Stimulated activated naive CD8-positive, alpha-beta T cell treated with anti-CD3 and anti-CD28 coated beads, Interleukin-15, amount 100 ng/mL, for 72 hours (primary cell): ENCODE measurements around the gene SCN4A.
A peak's percentile ranks its signal among the peaks of the same experiment; 100 is the strongest.

Source experiments
- ATAC-seq: fragments of 150-1000 bp; cut with Tn5 transposase; 2 replicates; pipeline ENCODE4 v1.10.0; 2021; ENCODE audit warnings: mild to moderate bottlenecking, moderate library complexity
- DNase-seq, 2 donors: peaks; one replicate each; pipeline ENCODE4 v3.0.0; 2021 to 2022
- H3K27ac Mint-ChIP-seq, 2 donors: one replicate each; pipeline ENCODE4 v1.8.0; 2022; ENCODE audit warnings: mild to moderate bottlenecking in 2 of 2, mixed read lengths in 2 of 2, moderate library complexity in 2 of 2
- H3K27me3 Mint-ChIP-seq: one replicate; pipeline ENCODE4 v1.8.0; 2022; ENCODE audit warnings: mixed read lengths
- H3K4me1 Mint-ChIP-seq: one replicate; pipeline ENCODE4 v1.8.0; 2022; ENCODE audit warnings: mild to moderate bottlenecking, mixed read lengths
- H3K4me3 Mint-ChIP-seq, 2 donors: one replicate each; pipeline ENCODE4 v1.8.0; 2022; ENCODE audit warnings: mild to moderate bottlenecking in 2 of 2, mixed read lengths in 2 of 2, moderate library complexity in 1 of 2
- H3K9me3 Mint-ChIP-seq, 2 donors: one replicate each; pipeline ENCODE4 v1.8.0; 2022; ENCODE audit warnings: mixed read lengths in 2 of 2

The SCN4A gene

DNA sequence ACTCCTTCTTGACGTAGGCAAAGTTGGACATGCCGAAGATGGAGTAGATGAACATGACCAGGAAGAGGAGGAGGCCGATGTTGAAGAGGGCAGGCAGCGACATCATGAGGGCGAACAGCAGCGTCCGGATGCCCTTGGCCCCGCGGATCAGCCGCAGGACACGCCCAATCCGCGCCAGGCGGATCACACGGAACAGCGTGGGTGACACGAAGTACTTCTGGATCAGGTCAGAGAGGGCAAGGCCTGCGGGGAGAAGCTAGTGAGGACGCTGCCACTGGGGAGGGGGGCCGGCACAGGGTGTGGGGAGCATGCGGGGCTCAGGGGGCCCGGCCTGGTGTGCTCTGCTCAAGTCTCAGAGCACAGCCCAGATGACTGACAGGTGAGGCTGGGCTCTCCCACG, 31.0 kb downstream of the SCN4A start:
- Mint-ChIP-seq H3K27ac (no peak overlapping the region), H3K4me1 (peaks cover 27% of the 10 kb centered on the region), H3K4me3 (no peak overlapping the region), H3K27me3 (no peaks in the 10 kb centered on the region), H3K9me3 (no peaks in the 10 kb centered on the region)
- ATAC-seq = no peak
- no peak for DNase-seq

DNA sequence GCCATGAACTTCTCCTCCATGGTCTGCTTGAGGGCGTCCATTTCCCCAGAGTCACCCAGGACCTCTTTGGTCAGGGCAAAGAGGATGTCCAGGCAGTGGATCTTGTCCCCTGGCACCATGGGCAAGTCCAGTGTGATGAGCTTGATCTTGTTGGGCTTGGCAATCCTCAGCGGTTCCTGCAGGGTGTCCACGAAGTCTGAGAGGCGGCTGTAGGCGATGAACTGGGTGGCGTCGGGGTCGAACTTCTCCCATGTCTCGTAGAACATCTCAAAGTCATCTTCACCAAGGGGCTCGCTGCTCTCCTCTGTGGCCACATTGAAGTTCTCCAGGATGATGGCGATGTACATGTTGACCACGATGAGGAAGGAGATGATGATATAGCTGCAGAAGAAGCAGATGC, 31.6 kb downstream of the SCN4A start:
- Mint-ChIP-seq H3K4me1 (peaks cover 21% of the 10 kb centered on the region), H3K4me3 (no peak overlapping the region), H3K27ac (no peak overlapping the region), H3K9me3 (no peaks in the 10 kb centered on the region), H3K27me3 (no peaks in the 10 kb centered on the region)
- ATAC-seq = no peak
- DNase-seq = no peak

DNA sequence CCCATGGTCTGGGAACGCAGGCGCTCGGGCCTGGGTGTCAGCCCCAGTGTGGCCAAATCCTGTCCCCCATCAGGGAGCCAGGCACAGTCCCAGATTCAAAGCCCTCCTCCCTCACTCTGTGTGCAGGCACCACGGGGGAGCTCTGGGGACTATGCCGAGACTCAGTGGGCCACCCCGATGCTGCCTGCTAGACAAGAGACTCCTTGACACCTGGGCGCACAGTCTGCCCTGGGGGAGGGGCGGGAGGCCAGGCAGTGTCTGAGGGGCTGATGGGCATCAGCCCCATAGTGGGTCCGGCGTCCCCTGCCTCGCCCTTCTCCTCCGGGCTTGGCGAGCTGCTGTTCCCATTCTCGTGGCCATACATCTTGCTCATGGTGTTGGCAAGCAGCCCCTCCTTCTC, 32.1 kb downstream of the SCN4A start:
- DNase-seq (no peak), ATAC-seq (peak; percentile 22)
- Mint-ChIP-seq H3K9me3 (no peaks in the 10 kb centered on the region), H3K27ac (no peak overlapping the region), H3K4me1 (peaks cover 16% of the 10 kb centered on the region), H3K27me3 (no peaks in the 10 kb centered on the region), H3K4me3 (no peak overlapping the region)

DNA sequence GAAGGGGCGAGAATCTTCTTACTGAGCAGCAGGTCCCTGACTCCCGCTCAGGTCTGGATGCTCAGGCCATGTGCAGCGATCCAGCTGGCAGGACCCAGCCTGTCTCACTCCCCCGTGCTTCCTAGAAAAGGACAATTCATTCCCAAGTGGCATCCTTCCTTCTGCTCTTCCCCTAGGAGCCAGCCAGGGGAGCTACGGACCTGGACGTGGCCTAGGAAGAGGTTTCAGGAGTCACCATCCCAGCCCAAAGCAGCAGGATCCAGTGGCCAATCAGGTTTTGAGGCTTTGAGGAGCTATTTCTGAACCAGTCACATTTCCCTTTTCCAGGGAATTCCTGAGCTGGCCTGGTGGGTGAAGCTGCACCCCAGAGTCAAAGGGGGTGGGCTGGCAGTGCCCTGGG, 32.8 kb downstream of the SCN4A start:
- no peak overlapping the region for H3K27ac Mint-ChIP-seq
- no peaks in the 10 kb centered on the region for H3K9me3 Mint-ChIP-seq
- H3K27me3 Mint-ChIP-seq = no peaks in the 10 kb centered on the region
- peaks cover 9% of the 10 kb centered on the region for H3K4me1 Mint-ChIP-seq
- H3K4me3 Mint-ChIP-seq = no peak overlapping the region
- ATAC-seq = no peak
- no peak for DNase-seq

DNA sequence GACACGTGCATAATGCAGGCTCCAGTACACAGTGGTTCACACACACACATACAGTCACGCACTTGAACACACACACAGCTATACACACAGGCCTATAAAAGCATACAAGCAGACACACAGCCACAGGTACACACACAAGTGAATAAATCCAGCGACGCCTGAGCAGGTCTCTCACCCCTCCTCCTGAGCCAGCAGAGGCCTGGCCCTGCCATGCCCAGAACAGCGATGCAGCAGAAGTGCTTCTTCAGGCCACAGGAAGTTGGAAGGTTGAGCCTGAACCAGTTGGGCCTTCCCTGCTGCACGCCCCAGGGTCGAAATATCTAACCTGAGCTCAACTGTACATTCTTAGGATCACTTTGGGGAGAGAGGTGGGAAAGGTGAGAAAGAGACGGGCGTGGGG, 33.3 kb downstream of the SCN4A start:
- ATAC-seq = no peak

DNA sequence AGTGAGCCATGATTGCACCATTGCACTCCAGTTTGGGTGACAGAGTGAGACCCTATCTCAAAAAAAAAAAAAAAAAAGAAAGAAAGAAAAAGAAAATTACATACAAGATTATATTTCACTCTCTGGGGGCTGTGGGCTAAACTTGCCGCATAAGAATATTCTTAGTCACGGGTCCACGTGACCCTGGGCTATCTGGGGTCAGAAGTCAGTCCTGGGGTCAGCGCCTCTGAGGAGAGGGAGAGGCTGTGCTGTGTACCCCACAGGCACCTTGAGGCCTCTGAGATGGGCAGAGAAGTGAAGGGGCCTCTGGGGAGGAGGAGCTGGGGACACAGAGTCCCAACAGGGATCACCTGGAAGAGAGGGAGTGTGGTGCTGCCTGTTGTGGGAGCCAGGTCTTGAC, 34.8 kb downstream of the SCN4A start:
- Mint-ChIP-seq H3K27ac (peak overlapping the region in 1 of 2 donors; percentile 10), H3K4me1 (peaks cover 13% of the 10 kb centered on the region), H3K27me3 (no peaks in the 10 kb centered on the region), H3K4me3 (no peak overlapping the region), H3K9me3 (no peaks in the 10 kb centered on the region)
- ATAC-seq (no peak), DNase-seq (no peak)

More for the DNA sequence above, 33.3 kb downstream of the SCN4A start:
- H3K4me1 Mint-ChIP-seq = peaks cover 8% of the 10 kb centered on the region
- no peak for DNase-seq
- H3K9me3 Mint-ChIP-seq = no peaks in the 10 kb centered on the region
- H3K27me3 Mint-ChIP-seq = no peaks in the 10 kb centered on the region
- peak overlapping the region in 1 of 2 donors; percentile 16 for H3K27ac Mint-ChIP-seq
- no peak overlapping the region for H3K4me3 Mint-ChIP-seq

DNA sequence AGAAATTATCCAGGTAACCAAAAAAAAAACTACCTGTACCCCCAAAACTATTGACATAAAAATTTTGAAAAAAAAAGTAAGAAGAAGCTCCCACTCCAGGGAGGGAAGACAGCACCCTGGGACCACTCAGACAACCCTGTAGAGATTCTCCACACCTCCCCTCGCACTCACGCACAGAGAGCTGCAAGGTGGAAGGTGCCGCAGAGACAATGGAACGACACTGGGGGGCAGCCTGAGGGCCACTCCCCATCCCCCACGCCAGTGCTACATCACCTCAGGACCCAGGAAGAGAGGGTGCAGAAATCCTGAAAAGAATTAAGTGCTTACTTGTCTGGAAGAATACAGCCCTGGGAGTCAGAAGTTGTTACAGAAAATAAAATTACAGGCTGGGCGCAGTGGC, 35.4 kb downstream of the SCN4A start:
- Mint-ChIP-seq H3K4me3 (no peak overlapping the region), H3K4me1 (peaks cover 19% of the 10 kb centered on the region), H3K27ac (no peak overlapping the region), H3K27me3 (no peaks in the 10 kb centered on the region), H3K9me3 (no peaks in the 10 kb centered on the region)
- DNase-seq = no peak
- ATAC-seq = no peak

DNA sequence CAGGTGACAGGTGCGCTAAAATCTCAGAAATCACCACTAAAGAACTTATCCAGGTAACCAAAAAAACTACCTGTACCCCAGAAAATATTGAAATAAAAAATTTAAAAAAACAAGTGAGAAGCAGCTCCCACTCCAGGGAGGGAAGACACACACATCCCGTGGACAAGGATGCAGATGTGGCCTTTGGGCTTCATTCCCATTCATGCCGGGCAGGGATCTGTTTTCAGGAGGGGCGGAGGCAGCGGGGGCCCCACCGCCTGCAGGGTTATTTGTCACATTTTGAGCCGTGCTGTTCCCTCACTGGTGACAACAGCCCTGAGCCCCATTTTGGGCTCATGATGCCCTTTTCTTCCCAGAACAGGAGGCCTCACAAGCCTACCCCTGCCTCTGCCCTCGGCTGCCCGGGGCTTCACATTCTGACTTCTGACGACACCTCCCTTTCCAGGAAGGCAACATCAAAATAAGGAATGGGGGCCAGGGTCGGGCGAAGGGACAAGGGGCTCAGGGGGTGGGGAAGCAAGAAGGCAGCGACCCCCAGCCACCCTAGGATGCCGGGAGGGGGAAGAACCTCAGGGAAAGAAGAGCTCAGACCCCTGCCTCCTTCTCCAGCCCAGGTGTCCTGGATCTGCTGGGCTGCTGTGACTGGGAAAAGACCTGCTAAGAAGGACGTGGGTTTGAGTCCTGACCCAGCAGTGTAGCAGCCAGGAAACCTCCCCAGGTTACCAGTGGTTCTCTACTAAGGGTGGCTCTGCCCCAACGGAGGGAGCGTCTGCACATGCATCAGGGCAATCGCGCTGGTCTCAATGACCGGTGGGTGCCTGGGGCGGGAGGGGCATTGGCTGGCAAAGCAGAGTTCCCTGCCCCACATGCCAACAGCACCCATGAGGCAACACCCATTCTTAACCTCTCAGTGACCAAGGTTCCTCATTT, 38.3 kb downstream of the SCN4A start:
- H3K27me3 Mint-ChIP-seq = no peaks in the 10 kb centered on the region

DNA sequence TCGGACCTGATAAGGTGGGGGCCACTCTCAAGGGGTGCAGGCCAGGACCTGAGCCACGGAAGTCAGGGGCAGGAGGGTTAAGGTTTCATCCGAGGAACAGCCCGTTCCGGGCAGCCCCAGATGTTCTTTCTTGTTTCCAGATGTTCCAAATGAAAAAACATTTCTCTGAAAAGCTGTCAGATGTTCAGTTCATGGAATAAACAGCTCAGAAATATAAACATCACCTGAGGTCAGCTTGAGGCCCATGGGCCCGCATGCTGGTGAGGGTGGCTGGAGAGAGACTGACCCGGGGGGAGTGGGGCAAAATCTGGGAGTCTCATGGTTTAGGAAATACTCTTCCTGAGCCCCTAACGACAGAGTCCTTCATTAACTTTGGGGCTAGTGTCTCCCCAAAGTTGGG, 39.1 kb downstream of the SCN4A start:
- H3K4me1 Mint-ChIP-seq = peaks cover 33% of the 10 kb centered on the region
- H3K27me3 Mint-ChIP-seq = no peaks in the 10 kb centered on the region
- DNase-seq (no peak), ATAC-seq (no peak)
- H3K4me3 Mint-ChIP-seq = no peak overlapping the region
- no peaks in the 10 kb centered on the region for H3K9me3 Mint-ChIP-seq
- H3K27ac Mint-ChIP-seq = no peak overlapping the region

More for the DNA sequence above, 38.3 kb downstream of the SCN4A start:
- H3K4me1 Mint-ChIP-seq = peaks cover 39% of the 10 kb centered on the region
- H3K27ac Mint-ChIP-seq = no peak overlapping the region
- no peaks in the 10 kb centered on the region for H3K9me3 Mint-ChIP-seq
- DNase-seq (no peak), ATAC-seq (no peak)
- H3K4me3 Mint-ChIP-seq = no peak overlapping the region

DNA sequence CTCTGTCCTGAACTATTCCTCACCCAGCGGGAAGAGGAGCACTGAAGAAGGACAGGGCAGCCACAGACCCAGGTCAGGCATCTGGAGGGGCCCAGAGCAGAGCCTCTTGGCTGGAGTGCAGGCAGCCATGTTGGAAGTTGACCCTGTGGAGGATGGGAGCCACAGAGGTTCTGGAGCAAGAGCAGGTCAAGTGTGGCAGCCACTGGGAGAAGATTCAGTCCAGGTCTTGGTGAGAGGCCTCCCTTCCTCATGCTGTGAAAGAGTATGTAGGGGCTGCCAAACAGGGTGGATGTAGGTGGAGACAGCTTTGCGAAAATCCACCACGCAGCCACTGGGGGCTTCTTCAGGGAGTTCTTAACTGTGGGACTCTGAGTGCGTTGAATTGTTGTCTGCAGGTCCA, 40.0 kb downstream of the SCN4A start:
- H3K4me3 Mint-ChIP-seq = peak overlapping the region; percentile 89 to 99
- no peaks in the 10 kb centered on the region for H3K9me3 Mint-ChIP-seq
- peaks cover 31% of the 10 kb centered on the region for H3K4me1 Mint-ChIP-seq
- H3K27ac Mint-ChIP-seq = peak overlapping the region; percentile 74 to 95
- ATAC-seq = no peak
- H3K27me3 Mint-ChIP-seq = no peaks in the 10 kb centered on the region
- no peak for DNase-seq

DNA sequence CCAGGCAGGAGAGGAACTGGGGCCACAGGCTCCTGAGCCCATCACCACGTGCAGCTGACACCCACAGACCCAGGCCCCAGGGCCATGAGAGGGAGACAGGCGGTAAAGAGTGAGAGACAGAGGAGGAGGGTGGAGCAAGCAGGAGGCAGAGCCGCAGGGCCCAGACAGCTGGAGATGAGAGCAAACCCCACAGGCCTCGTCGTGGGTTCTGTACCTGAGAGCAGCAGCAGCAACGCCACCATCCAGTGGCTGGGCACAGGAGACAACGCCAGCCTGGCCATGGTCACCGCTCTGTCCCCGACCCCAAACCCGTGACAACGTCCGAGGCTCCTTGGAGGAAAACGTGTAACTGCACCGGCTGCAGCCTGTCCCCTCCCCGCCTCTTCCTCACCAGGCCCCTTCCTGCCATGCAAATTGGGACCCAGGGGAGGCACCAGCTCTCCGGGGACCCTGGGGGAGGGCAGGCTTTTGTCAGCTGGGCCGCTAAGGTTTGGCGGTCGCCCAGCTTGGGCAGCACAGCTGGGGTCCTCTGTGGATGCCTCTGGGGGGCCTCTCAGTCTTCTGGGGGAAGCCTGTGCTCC, 40.6 kb downstream of the SCN4A start, which contains the start of gene CD79B:
Gene CD79B (minus strand): TSS at position 351 of the 581 bp plus-strand sequence. CDS start 70 bp downstream, at position 281.
- Mint-ChIP-seq H3K4me1 (peaks cover 31% of the 10 kb centered on the region), H3K4me3 (peak within 1 kb of the TSS; percentile 89 to 99), H3K9me3 (no peaks in the 10 kb centered on the region), H3K27me3 (no peaks in the 10 kb centered on the region), H3K27ac (peak within 1 kb of the TSS; percentile 90 to 95)
- ATAC-seq (peak; percentile 87), DNase-seq (peak; percentile 58 to 65)

DNA sequence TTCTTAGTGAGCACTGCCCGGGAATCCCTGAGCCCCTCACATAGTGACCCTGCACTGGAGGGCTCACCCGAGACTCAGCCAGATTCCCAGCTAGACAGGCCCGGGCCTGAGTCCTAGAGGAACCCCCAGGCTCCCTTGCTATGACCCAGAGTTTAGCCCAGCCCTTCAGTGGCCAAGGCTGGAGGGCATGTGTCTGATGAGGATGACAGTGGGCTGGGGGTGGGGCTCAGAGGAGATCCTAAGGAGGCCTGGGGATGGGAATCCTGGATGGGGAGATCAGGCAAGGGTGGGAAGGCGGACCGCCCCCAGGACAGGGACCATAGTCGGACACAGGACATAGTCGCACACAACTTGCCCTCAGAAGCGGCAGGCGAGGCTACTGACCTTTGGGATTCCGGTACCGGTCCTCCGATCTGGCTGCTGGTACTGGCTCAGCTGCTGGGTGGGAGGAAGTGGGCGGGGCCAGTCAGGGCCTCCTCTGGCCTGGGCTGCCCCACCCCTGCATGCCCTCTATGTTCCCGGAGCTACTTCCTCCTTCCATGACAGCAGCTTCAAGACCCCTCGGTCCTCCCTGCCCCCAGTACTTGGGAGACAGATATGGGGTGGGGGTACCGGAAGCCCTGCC, 41.7 kb downstream of the SCN4A start:
- Mint-ChIP-seq H3K9me3 (no peaks in the 10 kb centered on the region), H3K4me1 (peaks cover 31% of the 10 kb centered on the region), H3K4me3 (peak overlapping the region; percentile 89 to 99), H3K27me3 (no peaks in the 10 kb centered on the region), H3K27ac (peak overlapping the region; percentile 83 to 90)
- DNase-seq = peak; percentile 41 to 55
- peak; percentile 76 for ATAC-seq

DNA sequence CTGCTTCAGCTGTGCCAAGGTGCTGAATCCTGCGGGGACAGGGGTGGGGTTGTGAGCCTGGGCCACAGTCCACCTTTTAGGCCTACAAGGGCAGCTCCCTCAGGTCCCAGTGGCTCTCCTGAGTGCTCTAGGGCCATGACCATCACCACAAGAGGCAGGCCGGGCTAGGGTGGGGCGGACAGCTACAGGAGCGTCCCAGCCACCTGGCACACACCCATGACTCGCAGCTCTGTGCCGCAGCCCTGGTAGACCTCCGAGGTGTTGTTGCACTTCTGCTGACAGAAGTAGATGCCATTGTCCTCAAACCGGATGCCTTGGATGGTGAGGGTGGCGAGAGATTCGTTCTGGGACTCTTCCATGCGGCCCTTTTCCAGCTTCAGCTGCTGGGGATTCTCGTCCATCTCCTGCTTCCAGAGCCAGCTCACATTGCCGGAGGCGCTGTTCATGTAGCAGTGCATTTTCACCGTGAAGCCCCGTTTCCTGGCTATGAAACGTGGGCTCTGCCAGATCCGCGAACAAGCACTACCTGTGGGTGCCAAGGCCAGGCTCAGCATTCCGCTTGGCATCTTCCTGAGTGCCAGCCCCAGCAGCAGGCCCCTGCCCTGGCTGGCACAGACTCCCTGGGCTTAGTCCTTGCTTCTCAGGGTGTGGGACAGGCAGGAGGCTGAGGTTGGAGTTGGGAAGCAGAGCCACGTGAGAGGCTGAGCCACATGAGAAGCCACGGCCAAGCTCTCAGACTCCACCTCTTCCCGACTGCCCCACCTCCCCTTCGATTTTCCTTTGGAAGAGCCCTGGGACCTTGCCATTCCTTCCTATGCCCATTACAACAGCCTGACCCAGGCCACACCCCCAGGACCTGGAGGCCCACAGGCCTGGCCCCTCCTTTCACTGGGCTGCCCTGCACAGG, 42.6 kb downstream of the SCN4A start:
- no peak overlapping the region for H3K27ac Mint-ChIP-seq
- DNase-seq (no peak), ATAC-seq (no peak)
- no peaks in the 10 kb centered on the region for H3K9me3 Mint-ChIP-seq
- H3K4me1 Mint-ChIP-seq = peaks cover 35% of the 10 kb centered on the region
- peak overlapping the region in 1 of 2 donors; percentile 89 for H3K4me3 Mint-ChIP-seq
- H3K27me3 Mint-ChIP-seq = no peaks in the 10 kb centered on the region

DNA sequence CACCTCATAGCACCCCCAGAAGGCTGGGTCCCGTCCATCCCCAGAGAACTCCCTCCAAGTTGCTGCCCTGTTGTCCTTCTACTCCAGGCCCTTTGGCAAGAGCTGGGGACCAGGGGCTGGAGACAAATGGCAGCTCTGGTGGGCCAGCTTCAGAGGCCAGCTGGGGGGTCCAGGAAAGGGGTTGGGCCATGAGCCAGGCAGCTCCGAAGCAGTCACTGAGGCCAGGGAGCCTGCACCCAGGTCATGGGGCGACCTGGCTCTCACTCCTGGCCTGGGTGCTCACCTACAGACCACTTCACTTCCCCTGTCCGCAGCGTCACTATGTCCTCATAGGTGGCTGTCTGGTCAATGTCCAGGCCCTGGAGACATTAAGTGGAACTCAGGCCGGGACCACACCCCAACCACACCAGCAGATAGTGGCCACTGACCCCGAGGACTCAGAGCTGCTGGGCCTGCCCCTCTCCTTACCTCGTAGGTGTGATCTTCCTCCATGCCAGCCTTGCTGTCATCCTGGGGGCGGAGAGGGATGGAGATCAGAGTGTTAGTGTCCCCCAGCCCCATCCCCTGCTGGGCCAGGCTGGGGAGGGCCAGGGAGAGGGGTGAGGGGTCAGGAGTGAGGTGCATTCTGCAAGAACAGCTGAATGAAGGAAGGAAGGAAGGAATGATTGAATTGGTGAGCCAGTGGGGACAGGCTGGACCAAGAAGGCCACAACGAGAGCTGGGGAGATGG, 43.6 kb downstream of the SCN4A start:
- no peak overlapping the region for H3K4me3 Mint-ChIP-seq

More for the DNA sequence above, 43.6 kb downstream of the SCN4A start:
- Mint-ChIP-seq H3K4me1 (peaks cover 35% of the 10 kb centered on the region), H3K27ac (no peak overlapping the region), H3K27me3 (no peaks in the 10 kb centered on the region), H3K9me3 (no peaks in the 10 kb centered on the region)
- no peak for DNase-seq
- ATAC-seq = no peak
